ENCODE results near the gene ERN1. TPM values are rescaled to one million over a fixed set of nuclear protein-coding genes. Genes with fewer than 3 reads are reported as not detected.

Gene ERN1
- total RNA-seq, 1 experiment from 2014 or later = 13.5 TPM

DNA sequence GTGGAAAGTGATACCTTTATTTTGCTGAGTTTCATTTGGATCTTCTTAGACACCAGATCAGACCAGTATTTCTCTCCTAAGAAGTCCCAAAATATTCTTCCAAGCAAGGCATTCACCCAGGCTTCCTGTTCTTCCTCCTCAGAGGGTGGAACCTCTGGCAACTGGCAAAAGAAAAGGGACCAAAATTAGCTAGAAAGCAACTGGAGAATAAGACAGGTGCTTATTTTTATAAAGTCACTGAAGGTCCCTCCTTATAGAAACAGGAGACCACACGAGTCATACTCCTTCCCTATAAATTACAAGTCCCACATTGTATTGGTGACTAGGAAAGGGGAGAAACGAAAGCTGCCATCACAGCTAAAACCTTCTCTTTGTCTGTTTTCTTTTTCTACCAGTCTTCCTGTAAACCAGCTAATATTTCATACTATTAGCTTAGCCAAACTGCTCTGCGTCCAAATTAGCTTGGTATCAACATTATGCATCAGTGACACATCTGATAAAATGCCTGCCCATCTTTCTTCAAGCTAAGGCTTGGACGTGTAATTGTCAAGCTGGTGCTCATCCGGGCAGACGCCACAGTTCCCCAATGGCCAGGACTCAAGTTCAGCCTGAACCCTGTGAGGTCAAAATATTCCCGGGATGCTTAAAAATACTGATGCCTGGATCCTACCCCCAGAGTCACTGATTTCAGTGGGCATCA lies 47.5 kb upstream of the ERN1 start:
- CTCF ChIA-PET = no interaction called here
- Histone ChIP-seq H3K36me3 (ENCODE audit: low read depth, low read length) (peaks cover 9% of the 10 kb centered on the region), H3K9me3 (ENCODE audit: low read length) (no peaks in the 10 kb centered on the region)

DNA sequence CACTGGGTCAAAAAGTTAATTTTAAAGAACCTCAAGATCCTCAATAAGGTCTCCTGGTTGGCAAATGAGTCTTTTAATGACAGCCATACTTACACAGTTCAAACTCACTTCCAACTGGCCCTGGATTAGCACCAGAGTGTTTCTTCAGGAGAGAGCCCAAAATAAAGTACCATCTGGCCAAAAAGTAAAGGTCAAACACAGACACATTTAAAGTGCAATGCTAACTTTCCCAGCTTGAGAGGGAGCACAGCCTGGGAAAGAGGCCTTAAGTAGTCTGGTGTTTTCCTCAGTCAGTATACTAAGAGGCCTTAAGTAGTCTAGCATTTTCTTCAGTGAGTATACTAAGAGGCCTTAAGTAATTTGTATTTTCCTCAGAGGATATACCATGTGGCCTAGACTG lies 46.6 kb upstream of the ERN1 start:
- ChIA-PET CTCF (no interaction called here), POLR2A (ENCODE audit: unreplicated experiment) (no interaction called here)
- Histone ChIP-seq H4K20me1 (ENCODE audit: low read length) (no peaks in the 10 kb centered on the region), H3K9me3 (ENCODE audit: low read length) (no peaks in the 10 kb centered on the region), H3K9ac (ENCODE audit: low read length) (no peak overlapping the region), H3K27ac (ENCODE audit: low read length) (no peak overlapping the region), H2AFZ (ENCODE audit: low read length) (no peak overlapping the region), H3K79me2 (ENCODE audit: low read length) (no peaks in the 10 kb centered on the region), H3K9me2 (replicated peaks; ENCODE audit: low read length) (no peaks in the 10 kb centered on the region), H3K4me1 (ENCODE audit: insufficient read depth, low read length) (no peaks in the 10 kb centered on the region), H3K4me3 (ENCODE audit: low read length) (no peak overlapping the region), H3F3A (ENCODE audit: low read length, unreplicated experiment) (no peaks in the 10 kb centered on the region), H3K27me3 (ENCODE audit: low read length) (no peaks in the 10 kb centered on the region), H3K36me3 (ENCODE audit: low read depth, low read length) (peaks cover 9% of the 10 kb centered on the region), H3K4me2 (ENCODE audit: low read length) (no peak overlapping the region)
- no TSS peak for BruUV-seq (replicated peaks)
- TF ChIP-seq EZH2phosphoT487 (IDR thresholded peaks at IDR 0.05; ENCODE audit: borderline replicate concordance, low read length) = no peak
- no peak for TF ChIP-seq EZH2 (IDR thresholded peaks at IDR 0.05; ENCODE audit: low read length, unreplicated experiment)
- TF ChIP-seq, protein P1, sequence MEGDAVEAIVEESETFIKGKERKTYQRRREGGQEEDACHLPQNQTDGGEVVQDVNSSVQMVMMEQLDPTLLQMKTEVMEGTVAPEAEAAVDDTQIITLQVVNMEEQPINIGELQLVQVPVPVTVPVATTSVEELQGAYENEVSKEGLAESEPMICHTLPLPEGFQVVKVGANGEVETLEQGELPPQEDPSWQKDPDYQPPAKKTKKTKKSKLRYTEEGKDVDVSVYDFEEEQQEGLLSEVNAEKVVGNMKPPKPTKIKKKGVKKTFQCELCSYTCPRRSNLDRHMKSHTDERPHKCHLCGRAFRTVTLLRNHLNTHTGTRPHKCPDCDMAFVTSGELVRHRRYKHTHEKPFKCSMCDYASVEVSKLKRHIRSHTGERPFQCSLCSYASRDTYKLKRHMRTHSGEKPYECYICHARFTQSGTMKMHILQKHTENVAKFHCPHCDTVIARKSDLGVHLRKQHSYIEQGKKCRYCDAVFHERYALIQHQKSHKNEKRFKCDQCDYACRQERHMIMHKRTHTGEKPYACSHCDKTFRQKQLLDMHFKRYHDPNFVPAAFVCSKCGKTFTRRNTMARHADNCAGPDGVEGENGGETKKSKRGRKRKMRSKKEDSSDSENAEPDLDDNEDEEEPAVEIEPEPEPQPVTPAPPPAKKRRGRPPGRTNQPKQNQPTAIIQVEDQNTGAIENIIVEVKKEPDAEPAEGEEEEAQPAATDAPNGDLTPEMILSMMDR (conservative IDR thresholded peaks at IDR 0.05; ENCODE audit: low read depth, low read length) = no peak
- ATAC-seq (no peak), DNase-seq (no peak)
- intact Hi-C loops (cut with micrococcal nuclease) = no loop called here

More for the DNA sequence above, 47.5 kb upstream of the ERN1 start:
- ATAC-seq (peak; percentile 35; the same call in 1 of the 2 replicates), DNase-seq (no peak)
- Histone ChIP-seq H3K79me2 (ENCODE audit: low read length) (no peaks in the 10 kb centered on the region), H3F3A (ENCODE audit: low read length, unreplicated experiment) (no peaks in the 10 kb centered on the region), H3K9ac (ENCODE audit: low read length) (no peak overlapping the region), H3K4me1 (ENCODE audit: insufficient read depth, low read length) (no peaks in the 10 kb centered on the region), H4K20me1 (ENCODE audit: low read length) (no peaks in the 10 kb centered on the region), H3K27ac (ENCODE audit: low read length) (no peak overlapping the region), H3K4me2 (ENCODE audit: low read length) (no peak overlapping the region), H3K9me2 (replicated peaks; ENCODE audit: low read length) (no peaks in the 10 kb centered on the region), H2AFZ (ENCODE audit: low read length) (no peak overlapping the region), H3K4me3 (ENCODE audit: low read length) (no peak overlapping the region), H3K27me3 (ENCODE audit: low read length) (no peaks in the 10 kb centered on the region)
- no TSS peak for BruUV-seq (replicated peaks)
- intact Hi-C loops (cut with micrococcal nuclease) = no loop called here
- POLR2A ChIA-PET (ENCODE audit: unreplicated experiment) = no interaction called here
- TF ChIP-seq, protein P1 (conservative IDR thresholded peaks at IDR 0.05; ENCODE audit: low read depth, low read length) = no peak
- TF ChIP-seq EZH2 (IDR thresholded peaks at IDR 0.05; ENCODE audit: low read length, unreplicated experiment) = no peak
- no peak for TF ChIP-seq EZH2phosphoT487 (IDR thresholded peaks at IDR 0.05; ENCODE audit: borderline replicate concordance, low read length)

DNA sequence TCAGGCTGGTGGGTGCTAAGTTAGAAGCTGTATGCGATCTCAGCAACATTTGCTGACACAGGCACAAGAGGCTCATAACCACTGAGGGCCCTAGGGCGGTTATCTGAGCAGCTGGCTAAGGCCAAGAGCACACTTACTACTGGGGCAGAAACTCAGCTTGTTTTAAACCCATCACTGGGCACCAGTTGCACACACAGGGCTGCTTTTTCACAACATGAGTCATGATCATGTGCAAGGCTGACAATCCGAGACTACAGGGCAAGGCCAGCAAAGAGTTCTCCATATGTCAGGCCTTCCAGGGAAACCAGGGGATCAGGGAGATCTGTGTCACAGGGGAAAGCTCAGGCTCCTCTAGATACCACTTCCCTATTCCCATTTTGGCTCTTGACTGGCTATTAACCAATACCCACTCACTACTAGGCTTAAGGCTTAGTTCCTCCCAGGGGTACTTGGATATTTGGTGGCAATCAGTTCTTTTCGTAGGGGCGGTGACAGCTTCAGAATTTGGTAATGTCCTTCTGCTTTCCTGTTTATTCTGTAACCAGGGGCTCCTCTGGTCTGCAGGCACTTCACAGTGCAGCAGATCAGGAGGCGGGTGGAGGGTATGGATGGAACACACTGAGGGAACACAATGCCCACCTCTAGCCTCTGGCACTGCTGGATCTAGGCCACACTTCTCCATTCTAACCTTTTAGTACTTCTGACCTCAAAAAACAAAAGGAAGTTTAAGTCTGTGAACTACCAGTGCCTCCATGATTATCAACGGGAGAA lies 44.9 kb upstream of the ERN1 start:
- Histone ChIP-seq H3K9ac (ENCODE audit: low read length) (no peak overlapping the region), H3K36me3 (ENCODE audit: low read depth, low read length) (peaks cover 14% of the 10 kb centered on the region), H3K27ac (ENCODE audit: low read length) (no peak overlapping the region), H3K79me2 (ENCODE audit: low read length) (no peaks in the 10 kb centered on the region), H3K9me2 (replicated peaks; ENCODE audit: low read length) (no peaks in the 10 kb centered on the region), H2AFZ (ENCODE audit: low read length) (no peak overlapping the region), H3K4me3 (ENCODE audit: low read length) (no peak overlapping the region), H3K9me3 (ENCODE audit: low read length) (no peaks in the 10 kb centered on the region), H3F3A (ENCODE audit: low read length, unreplicated experiment) (no peaks in the 10 kb centered on the region), H4K20me1 (ENCODE audit: low read length) (no peaks in the 10 kb centered on the region), H3K4me1 (ENCODE audit: insufficient read depth, low read length) (peaks cover 9% of the 10 kb centered on the region), H3K27me3 (ENCODE audit: low read length) (no peaks in the 10 kb centered on the region), H3K4me2 (ENCODE audit: low read length) (no peak overlapping the region)
- ATAC-seq (no peak), DNase-seq (no peak)
- no TSS peak for BruUV-seq (replicated peaks)
- ChIA-PET POLR2A (ENCODE audit: unreplicated experiment) (no interaction called here), CTCF (no interaction called here)
- TF ChIP-seq EZH2 (IDR thresholded peaks at IDR 0.05; ENCODE audit: low read length, unreplicated experiment) = no peak
- TF ChIP-seq, protein P1 (conservative IDR thresholded peaks at IDR 0.05; ENCODE audit: low read depth, low read length) = no peak
- no peak for TF ChIP-seq EZH2phosphoT487 (IDR thresholded peaks at IDR 0.05; ENCODE audit: borderline replicate concordance, low read length)
- intact Hi-C loops (cut with micrococcal nuclease) = no loop called here

Measured in PC-3 (cell line).